Endodermal cell (in vitro differentiated cells): ENCODE results near the gene VPS4B. TPM values are rescaled to one million over a fixed set of nuclear protein-coding genes. Genes with fewer than 3 reads are reported as not detected.

Experiments
- DNase-seq: peaks from one replicate; pipeline ENCODE4 v3.0.0-alpha.2; 2017
- H3K27ac ChIP-seq: 2 replicates; pipeline ENCODE4 v1.5.1; 2013; ENCODE audit warnings: mild to moderate bottlenecking, low read depth, low read length, moderate library complexity
- H3K27me3 ChIP-seq: 2 replicates; pipeline ENCODE4 v1.6.1; 2013; ENCODE audit warnings: mild to moderate bottlenecking, low read length, moderate library complexity; ENCODE audit not compliant: insufficient read depth, control insufficient read depth, poor library complexity, severe bottlenecking
- H3K36me3 ChIP-seq: 2 replicates; pipeline ENCODE4 v1.7.0; 2013; ENCODE audit warnings: mild to moderate bottlenecking, low read length, moderate library complexity; ENCODE audit not compliant: control insufficient read depth, insufficient read depth
- H3K4me1 ChIP-seq: one replicate; pipeline ENCODE4 v1.7.0; 2013; ENCODE audit warnings: low read length; ENCODE audit not compliant: control insufficient read depth, insufficient read depth
- H3K4me3 ChIP-seq: 2 replicates; pipeline ENCODE4 v1.5.1; 2013; ENCODE audit warnings: mild to moderate bottlenecking, low read length, moderate library complexity
- H3K9ac ChIP-seq: 2 replicates; pipeline ENCODE4 v1.6.1; 2013; ENCODE audit warnings: mild to moderate bottlenecking, low read length, moderate library complexity; ENCODE audit not compliant: poor library complexity, severe bottlenecking; ENCODE audit errors: extremely low read depth
- H3K9me3 ChIP-seq: 2 replicates; pipeline ENCODE4 v1.6.1; 2013; ENCODE audit warnings: mild to moderate bottlenecking, low read length, moderate library complexity; ENCODE audit not compliant: control insufficient read depth
- H3K27ac Mint-ChIP-seq: 2 replicates; pipeline ENCODE4 v1.8.0; 2020; ENCODE audit warnings: mixed read lengths
- H3K27me3 Mint-ChIP-seq: 2 replicates; pipeline ENCODE4 v1.8.0; 2021; ENCODE audit warnings: mild to moderate bottlenecking, mixed read lengths; ENCODE audit not compliant: insufficient read depth
- H3K36me3 Mint-ChIP-seq: 2 replicates; pipeline ENCODE4 v1.8.0; 2020; ENCODE audit warnings: low read depth, mixed read lengths
- H3K4me1 Mint-ChIP-seq: 2 replicates; pipeline ENCODE4 v1.8.0; 2020; ENCODE audit warnings: mixed read lengths
- H3K4me3 Mint-ChIP-seq: 2 replicates; pipeline ENCODE4 v1.8.0; 2020; ENCODE audit warnings: mild to moderate bottlenecking, moderate library complexity, mixed read lengths
- H3K9me3 Mint-ChIP-seq: 2 replicates; pipeline ENCODE4 v1.8.0; 2020; ENCODE audit warnings: mild to moderate bottlenecking, mixed read lengths
- CTCF ChIP-seq: fragments of 200-600 bp; sonication (generic); conservative IDR thresholded peaks from 2 replicates; pipeline ENCODE4 v1.5.0; 2021; ENCODE audit warnings: antibody characterized with exemption, mild to moderate bottlenecking
- WGBS, 2 experiments: methylation state at CpG; one replicate each; pipeline versions ENCODE4 v1.1.5 to v1.1.7; 2013; ENCODE audit warnings: missing lambda C conversion rate in 2 of 2, mixed read lengths in 1 of 2; ENCODE audit not compliant: insufficient coverage in 1 of 2, insufficient read length in 1 of 2; 5-methylcytosine and 5-hydroxymethylcytosine counted together
- total RNA-seq, 2 donors: library from RNA; stranded (reverse); fragmentation: NEBNext Ultra II Directional in 1 of 2; extraction: Animal tissue kit (Norgen Biotek cat#: 25700) in 1 of 2; gene quantifications; 2 replicates in 1 of 2; 3 replicates in 1 of 2; pipeline ENCODE4 v1.2.1, GENCODE V29; 2021

VPS4B gene
- total RNA-seq, 2 donors from 2014 or later, result 44.7 to 46.1 TPM

- H3K36me3 Mint-ChIP-seq, result no peaks in the 10 kb centered on the region
- 90 to 94% methylated on average over 5 to 9 of the region's 9 CpGs for WGBS, 2 experiments
- Histone ChIP-seq H3K4me1 (no peaks in the 10 kb centered on the region), H3K27me3 (no peaks in the 10 kb centered on the region), H3K9ac (no peak overlapping the region), H3K9me3 (no peaks in the 10 kb centered on the region), H3K27ac (no peak overlapping the region), H3K4me3 (no peak overlapping the region), H3K36me3 (no peaks in the 10 kb centered on the region)
- TF ChIP-seq CTCF, result no peak
- DNase-seq, result no peak
- no peak overlapping the region for H3K27ac Mint-ChIP-seq
- H3K4me3 Mint-ChIP-seq, result no peak overlapping the region
- H3K4me1 Mint-ChIP-seq, result peaks cover 6% of the 10 kb centered on the region
- H3K27me3 Mint-ChIP-seq, result no peaks in the 10 kb centered on the region
- H3K9me3 Mint-ChIP-seq, result no peaks in the 10 kb centered on the region
These were observed 29.8 kb upstream of the VPS4B start for GRCh38 chr18:63451799-63452660.

- H3K4me1 ChIP-seq, result no peaks in the 10 kb centered on the region
- H3K4me3 ChIP-seq, result no peak overlapping the region
- no peaks in the 10 kb centered on the region for H3K9me3 ChIP-seq
- H3K9me3 Mint-ChIP-seq, result no peaks in the 10 kb centered on the region
- H3K36me3 Mint-ChIP-seq, result no peaks in the 10 kb centered on the region
- no peak for DNase-seq
- H3K9ac ChIP-seq, result no peak overlapping the region
- WGBS, 2 experiments, result 79 to 93% methylated on average over 2 to 4 of the region's 4 CpGs
- no peaks in the 10 kb centered on the region for H3K27me3 Mint-ChIP-seq
- peaks cover 6% of the 10 kb centered on the region for H3K4me1 Mint-ChIP-seq
- H3K27ac Mint-ChIP-seq, result no peak overlapping the region
- no peak overlapping the region for H3K4me3 Mint-ChIP-seq
- no peaks in the 10 kb centered on the region for H3K36me3 ChIP-seq
- H3K27ac ChIP-seq, result no peak overlapping the region
- no peak for TF ChIP-seq CTCF
- no peaks in the 10 kb centered on the region for H3K27me3 ChIP-seq
These were observed 27.1 kb upstream of the VPS4B start for GRCh38 chr18:63449426-63449825.

GRCh38 chr18:63447066-63447465, 24.8 kb upstream of the VPS4B start:
- no peaks in the 10 kb centered on the region for H3K27me3 ChIP-seq
- no peak overlapping the region for H3K4me3 ChIP-seq
- H3K27ac Mint-ChIP-seq, result no peak overlapping the region
- no peaks in the 10 kb centered on the region for H3K27me3 Mint-ChIP-seq
- no peaks in the 10 kb centered on the region for H3K4me1 ChIP-seq
- TF ChIP-seq CTCF, result no peak
- no peak overlapping the region for H3K4me3 Mint-ChIP-seq
- 86 to 100% methylated on average over 5 of the region's 5 CpGs for WGBS, 2 experiments
- no peaks in the 10 kb centered on the region for H3K36me3 Mint-ChIP-seq
- no peaks in the 10 kb centered on the region for H3K9me3 Mint-ChIP-seq
- no peak overlapping the region for H3K9ac ChIP-seq
- H3K4me1 Mint-ChIP-seq, result peaks cover under 1% of the 10 kb centered on the region
- no peak overlapping the region for H3K27ac ChIP-seq
- H3K36me3 ChIP-seq, result no peaks in the 10 kb centered on the region
- no peak for DNase-seq
- no peaks in the 10 kb centered on the region for H3K9me3 ChIP-seq
